Stimulated activated CD8-positive, alpha-beta memory T cell treated with anti-CD3 and anti-CD28 coated beads, Interleukin-7, amount 100 ng/mL, for 1 hour (primary cell): Measurements from ENCODE around the gene MYG1.
"Not testable (repeated sequence)": the region's sequence is repeated elsewhere in the genome, so short reads cannot be mapped to it uniquely, and the experiment has no call there.

ENCODE experiments used
- DNase-seq, 2 donors: peaks; one replicate each; pipeline ENCODE4 v3.0.0-alpha.2; 2020; ENCODE audit warnings: low read depth in 2 of 2

Gene MYG1

DNA sequence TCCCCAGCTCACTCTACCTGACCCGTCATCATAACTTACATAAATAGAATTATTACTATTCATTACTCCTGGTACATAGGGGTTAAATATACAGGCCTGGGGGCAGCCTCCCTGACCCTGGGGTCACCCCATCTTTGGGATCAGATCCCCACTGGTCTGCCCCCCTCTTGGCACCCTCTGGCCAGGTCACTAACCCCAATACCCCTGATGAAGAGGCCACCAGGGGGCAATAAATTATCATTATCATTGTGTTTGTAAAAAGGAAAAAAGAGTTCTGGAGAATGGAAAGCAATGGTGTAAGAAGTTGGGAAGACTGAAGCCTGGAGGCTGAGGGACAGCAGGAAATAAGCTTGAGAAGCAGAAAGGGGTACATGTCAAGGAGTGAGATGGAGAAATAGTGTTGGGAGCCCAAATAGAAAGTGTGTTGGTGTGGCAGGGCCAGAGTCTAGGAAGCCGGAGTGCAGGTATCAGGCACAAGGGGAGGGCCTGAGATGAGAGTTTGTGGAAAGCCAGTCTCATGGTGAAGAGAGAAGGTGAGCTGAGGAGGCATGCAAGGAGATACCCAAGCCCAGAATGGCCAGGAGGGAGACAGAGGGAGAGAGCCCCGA, 28.0 kb downstream of the MYG1 start:
- no peak for DNase-seq

- DNase-seq: no peak
These were observed 28.5 kb downstream of the MYG1 start for GRCh38 chr12:53328043-53328435.

- DNase-seq: no peak
These were observed 31.2 kb downstream of the MYG1 start for GRCh38 chr12:53330671-53331070.

DNA sequence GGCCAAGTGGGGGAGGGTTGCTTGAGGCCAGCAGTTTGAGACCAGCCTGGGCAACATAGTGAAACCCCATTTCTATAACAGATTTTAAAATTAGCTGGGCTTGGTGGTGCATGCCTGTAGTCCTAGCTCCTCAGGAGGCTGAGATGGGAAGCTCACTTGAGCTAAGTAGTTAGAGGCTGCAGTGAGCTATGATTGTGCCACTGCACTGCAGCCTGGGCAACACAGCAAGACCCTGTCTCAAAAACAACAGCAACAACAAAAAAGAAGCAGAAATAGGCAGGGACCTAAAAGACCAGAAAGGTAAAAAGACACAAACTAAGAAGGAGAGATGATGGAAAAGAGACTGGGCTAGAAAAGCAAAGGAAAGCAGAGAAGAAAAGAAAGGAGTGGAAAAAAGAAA, 32.8 kb downstream of the MYG1 start:
- not testable (repeated sequence) for DNase-seq

- no peak for DNase-seq
These were observed 33.2 kb downstream of the MYG1 start for GRCh38 chr12:53332744-53333143.

GRCh38 chr12:53333289-53333688, 33.8 kb downstream of the MYG1 start:
- no peak for DNase-seq

GRCh38 chr12:53333845-53334244, 34.4 kb downstream of the MYG1 start:
- no peak for DNase-seq

GRCh38 chr12:53334822-53335221, 35.3 kb downstream of the MYG1 start:
- DNase-seq: no peak

DNA sequence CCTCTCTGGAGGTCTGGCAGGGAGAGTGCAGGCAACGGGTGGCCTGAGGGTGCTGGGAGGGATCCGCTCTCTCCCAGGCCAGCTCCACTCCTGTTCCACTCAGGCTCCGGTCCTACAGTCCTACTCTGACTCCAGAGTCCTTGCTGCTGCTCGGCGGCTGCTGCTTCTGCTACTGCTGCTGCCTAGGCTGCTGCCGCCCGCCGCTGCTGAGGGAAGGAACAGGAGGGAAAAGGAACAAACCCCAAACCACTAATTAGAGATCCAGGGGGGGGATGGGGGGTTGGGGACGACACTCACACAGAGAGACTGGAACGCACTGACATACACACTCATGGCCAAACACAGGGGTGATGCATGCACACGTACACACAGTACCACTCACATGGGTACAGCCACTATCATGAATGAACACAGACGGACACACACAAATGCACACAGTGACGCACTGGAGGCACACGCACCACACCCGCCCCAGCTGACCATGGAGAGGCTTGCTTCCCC, 36.7 kb downstream of the MYG1 start, which contains the start of gene SP7:
SP7 (minus strand) TSS at position 174 of the 501 bp plus-strand sequence. CDS start 708 bp downstream, outside the sequence.
- DNase-seq: no peak

- DNase-seq: no peak
These were observed 38.5 kb downstream of the MYG1 start for GRCh38 chr12:53338017-53338416.

- DNase-seq: no peak
These were observed 39.4 kb downstream of the MYG1 start for GRCh38 chr12:53338916-53339315.

- no peak for DNase-seq
These were observed 40.9 kb downstream of the MYG1 start for GRCh38 chr12:53340398-53340797.

DNA sequence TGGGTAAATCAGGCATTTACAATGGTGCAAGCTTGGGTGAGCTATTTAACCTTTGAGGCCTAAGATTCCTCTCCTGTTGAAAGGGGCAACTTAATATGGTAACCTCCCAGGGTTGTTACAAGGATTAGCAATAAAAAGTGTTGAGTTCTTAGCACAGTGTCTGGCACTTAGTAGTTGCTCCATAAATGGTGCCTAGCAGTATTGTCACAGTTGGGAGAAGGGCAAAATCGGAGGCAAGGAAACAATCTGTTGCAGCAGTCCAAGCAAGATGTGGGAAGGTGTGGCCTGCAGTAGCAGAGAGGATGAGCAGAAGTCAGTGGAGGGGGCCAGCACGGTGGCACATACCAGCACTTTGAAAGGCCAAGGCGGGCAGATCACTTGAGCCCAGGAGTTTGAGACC, 44.0 kb downstream of the MYG1 start:
- DNase-seq: no peak

DNA sequence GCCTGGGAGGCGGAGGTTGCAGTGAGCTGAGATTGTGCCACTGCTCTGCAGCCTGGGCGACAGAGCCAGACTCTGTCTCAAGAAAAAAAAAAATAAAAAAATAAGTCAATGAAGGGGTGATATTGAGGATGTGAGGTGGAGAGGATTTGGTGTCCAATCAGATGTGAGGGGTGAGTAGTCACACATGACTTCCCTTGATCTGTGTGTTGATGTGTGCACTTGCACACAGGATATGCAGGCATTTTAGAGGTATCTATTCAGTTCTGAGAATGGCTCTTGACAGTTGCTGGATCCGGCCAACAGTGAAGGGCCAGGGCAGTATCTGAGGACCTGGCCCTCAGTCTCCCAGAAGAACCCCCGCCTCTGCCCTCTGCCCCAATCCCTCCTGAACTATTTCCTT, 44.5 kb downstream of the MYG1 start:
- no peak for DNase-seq

DNA sequence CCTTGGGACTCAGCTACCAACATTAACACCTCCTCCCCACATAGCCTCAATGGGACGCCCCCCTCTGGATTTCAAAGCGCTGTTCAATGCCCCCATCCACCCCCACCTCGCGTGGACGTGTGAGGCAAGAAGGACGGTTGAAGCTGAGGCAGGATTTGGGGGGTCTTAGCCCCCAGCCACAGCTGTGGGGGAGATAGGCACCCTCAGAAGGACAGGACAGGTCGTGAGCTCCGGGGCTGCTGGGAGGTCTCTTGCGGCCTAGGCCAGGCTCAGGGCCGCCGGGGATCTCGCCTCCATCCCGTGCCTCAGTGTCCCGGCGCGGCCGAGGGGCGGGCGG, 45.0 kb downstream of the MYG1 start:
- no peak for DNase-seq

DNA sequence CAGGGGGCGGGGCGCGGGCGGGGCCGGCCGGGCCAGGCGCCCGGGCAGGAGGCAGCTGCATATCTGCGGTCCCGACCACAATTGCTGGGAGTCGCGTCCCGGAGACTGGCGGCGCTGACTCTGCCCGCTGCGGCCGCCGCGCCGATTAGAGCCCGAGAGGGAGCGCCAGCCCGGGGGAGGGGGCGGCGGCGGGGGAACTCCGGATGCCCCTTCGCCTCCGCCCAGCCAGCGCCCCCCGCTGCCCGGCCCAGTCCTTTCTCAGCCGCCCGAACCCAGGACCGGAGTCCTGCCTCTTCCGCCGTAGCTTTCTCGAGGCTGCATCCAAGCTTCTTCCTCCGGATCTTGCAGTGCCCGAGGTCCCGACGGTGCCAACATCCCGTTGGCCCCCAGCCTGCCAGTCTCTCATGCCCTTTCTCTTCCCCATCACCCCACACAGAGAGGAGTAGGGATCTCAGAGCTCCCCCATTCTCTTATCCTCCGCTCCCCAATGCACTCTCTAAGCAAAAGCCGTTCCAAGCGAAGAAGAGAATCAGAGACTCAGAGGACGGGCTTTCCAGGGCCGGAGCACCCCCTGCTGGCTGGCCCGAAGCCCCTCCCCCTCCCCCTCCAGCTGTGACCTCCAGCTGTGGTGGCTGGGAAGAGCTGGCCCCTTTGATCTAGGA, 45.5 kb downstream of the MYG1 start:
- peak; percentile 31 to 51 for DNase-seq

DNA sequence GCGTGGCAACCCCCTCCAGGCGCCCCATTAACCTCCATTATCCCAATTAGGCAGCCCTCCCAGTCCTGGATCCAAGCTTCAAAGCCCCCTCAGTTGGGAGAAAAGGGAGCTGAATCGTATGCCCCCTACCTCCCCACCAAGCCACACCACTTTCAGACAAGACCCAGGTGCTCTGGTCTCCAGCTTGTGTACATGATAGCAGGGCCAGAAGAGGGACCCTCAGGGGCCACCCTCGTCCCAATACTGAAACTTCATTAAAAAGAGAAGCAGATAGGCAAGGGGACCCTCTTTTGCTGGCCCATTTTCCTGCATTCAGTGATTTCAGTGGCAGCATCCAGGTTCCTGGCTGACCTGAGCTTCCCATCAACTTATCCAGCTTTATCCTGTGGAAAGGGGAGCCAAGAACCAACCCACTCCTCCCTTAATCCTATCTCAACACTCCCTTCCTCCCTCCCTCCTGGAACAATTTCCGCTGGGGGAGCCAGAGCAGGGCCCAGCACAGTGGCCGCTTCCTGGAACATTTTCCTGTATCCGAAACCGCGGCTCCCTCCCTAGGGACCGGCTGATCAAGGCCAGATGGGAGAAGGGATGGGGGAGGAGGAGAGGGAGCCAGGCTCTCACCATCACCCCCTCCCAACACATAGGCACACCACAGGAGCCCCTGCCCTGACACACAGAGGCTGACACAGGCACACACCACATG, 46.1 kb downstream of the MYG1 start:
- DNase-seq: no peak

GRCh38 chr12:53346491-53346890, 47.0 kb downstream of the MYG1 start:
- no peak for DNase-seq

DNA sequence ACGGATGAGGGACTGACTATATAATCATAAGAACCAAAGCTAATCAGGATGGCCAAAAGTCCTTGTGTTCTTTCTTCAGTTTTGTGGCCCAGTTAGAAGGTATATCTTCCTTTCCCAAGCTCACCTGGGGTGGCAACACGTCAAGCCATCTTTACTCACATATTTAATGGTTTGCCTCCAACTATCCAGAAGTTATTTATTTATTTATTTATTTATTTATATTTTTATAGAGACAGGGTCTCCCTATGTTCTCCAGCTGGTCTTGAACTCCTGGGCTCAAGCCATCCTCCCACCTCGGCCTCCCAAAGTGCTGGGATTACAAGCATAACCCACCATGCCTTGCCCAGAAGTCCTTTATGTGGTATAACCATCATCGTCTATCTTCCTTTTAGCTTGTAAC, 48.4 kb downstream of the MYG1 start:
- no peak for DNase-seq

DNA sequence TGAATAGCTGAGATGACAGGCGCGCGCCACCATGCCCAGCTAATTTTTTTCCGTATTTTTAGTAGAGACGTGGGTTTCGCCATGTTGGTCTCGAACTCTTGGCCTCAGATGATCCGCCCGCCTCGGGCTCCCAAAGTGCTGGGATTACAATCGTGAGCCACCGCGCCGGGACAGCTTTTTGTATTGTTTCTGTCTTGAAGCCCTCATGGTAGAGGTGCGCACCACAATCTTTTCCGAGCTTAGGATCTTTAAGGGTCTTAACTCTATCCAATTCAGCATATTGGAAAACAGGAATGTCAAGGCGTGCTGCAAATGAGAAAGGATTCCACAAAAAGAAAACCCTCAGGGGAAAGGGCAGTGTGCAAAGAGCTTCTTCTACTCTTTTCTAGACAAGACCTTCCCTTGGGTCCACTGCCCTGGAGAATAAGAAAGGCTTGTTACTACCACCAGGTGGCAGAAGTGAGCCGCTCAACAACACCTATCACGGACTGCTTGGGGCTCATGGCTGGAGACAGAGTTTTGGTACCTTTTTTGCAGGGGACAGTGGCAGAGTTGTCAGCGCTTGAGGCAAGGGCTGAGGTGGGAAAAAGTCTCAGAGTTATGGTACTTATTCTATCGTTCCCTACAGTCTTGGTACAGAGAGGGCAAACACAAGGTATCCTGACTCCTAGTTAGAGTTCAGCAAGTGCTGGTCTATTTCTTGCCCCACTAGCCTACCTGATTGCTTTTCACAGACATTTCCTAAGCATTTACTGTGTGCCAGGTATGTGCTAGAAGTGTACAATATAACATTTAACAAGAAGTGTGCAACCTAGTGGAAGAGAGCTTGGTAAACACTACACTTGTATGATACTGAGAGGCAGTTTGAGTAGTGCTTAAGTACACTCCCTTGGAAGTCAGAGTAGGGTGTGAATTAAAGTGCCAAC, 53.1 kb downstream of the MYG1 start:
- DNase-seq: peak; percentile 50 to 64

DNA sequence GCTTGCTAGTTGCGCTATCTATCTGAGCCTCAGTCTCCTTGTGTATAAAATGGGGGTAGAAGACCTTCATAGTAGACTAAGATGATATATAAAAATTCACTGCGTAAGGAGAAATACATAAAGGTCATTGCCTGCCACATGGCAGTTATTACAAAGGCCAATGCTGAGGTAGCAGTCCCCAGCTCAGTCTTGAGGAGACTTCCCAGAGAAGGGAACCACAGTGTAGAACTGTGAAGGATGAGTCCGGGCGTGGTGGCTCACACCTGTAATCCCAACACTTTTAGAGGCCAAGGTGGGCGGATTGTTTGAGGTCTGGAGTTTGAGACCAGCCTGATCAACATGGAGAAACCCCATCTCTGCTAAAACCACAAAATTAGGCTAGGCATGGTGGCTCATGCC, 53.8 kb downstream of the MYG1 start:
- DNase-seq: no peak

DNA sequence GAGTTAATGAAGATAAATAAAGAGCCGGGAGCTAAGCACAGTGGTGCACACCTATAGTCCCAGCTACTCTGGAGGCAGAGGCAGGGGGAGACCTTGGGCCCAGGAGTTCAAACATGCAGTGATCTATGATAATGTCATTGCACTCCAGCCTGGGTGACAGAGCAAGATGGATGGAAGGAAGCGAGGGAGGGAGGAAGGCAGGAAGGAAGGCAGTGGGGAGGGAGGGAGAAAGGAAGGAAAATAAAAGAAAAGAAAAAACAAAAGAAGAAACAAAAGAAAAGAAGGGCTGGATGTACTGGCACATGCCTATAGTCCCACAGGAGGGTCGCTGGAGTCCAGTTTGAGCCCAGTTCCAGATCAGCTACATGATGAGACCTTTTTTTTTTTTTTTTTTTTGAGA, 55.6 kb downstream of the MYG1 start:
- no peak for DNase-seq
